SHP77 (cell line): ENCODE data around the gene KCNJ9.
"Not testable (repeated sequence)": the region's sequence is repeated elsewhere in the genome, so short reads cannot be mapped to it uniquely, and the experiment has no call there.

ENCODE experiments used
- DNase-seq, 2 experiments: peaks; one replicate each; lab custom pipeline; 2025; lab: John Stamatoyannopoulos, UW

KCNJ9 gene

GRCh38 chr1:160125746-160126145, 44.4 kb downstream of the KCNJ9 start:
- no peak for DNase-seq

- DNase-seq, result not testable (repeated sequence)
Observed at GRCh38 chr1:160126342-160126741, 45.0 kb downstream of the KCNJ9 start.

- DNase-seq, result no peak
Observed at GRCh38 chr1:160127381-160127780, 46.0 kb downstream of the KCNJ9 start.

GRCh38 chr1:160127865-160128523, 46.7 kb downstream of the KCNJ9 start:
- no peak for DNase-seq

- no peak for DNase-seq
Observed at GRCh38 chr1:160128636-160129035, 47.3 kb downstream of the KCNJ9 start.

GRCh38 chr1:160129046-160129445, 47.7 kb downstream of the KCNJ9 start:
- no peak for DNase-seq

- DNase-seq, result no peak
Observed at GRCh38 chr1:160129558-160129957, 48.2 kb downstream of the KCNJ9 start.

- no peak for DNase-seq
Observed at GRCh38 chr1:160129966-160130365, 48.6 kb downstream of the KCNJ9 start.

GRCh38 chr1:160130486-160130885, 49.1 kb downstream of the KCNJ9 start:
- DNase-seq, result no peak

- no peak for DNase-seq
Observed at GRCh38 chr1:160130939-160131338, 49.6 kb downstream of the KCNJ9 start.

- DNase-seq, result no peak
Observed at GRCh38 chr1:160131803-160132565, 50.6 kb downstream of the KCNJ9 start.

- no peak for DNase-seq
Observed at GRCh38 chr1:160133990-160134770, 52.8 kb downstream of the KCNJ9 start.

- no peak for DNase-seq
Observed at GRCh38 chr1:160134791-160135572, 53.6 kb downstream of the KCNJ9 start.

- DNase-seq, result no peak
Observed at GRCh38 chr1:160136121-160136925, 55.0 kb downstream of the KCNJ9 start.

- DNase-seq, result no peak
Observed at GRCh38 chr1:160136926-160137200, 55.5 kb downstream of the KCNJ9 start.

GRCh38 chr1:160137216-160137862, 56.0 kb downstream of the KCNJ9 start:
- no peak for DNase-seq

- no peak for DNase-seq
Observed at GRCh38 chr1:160139840-160140239, 58.5 kb downstream of the KCNJ9 start.
